ENCODE measurements around the gene RPAP2.
"Not testable (repeated sequence)": the region's sequence is repeated elsewhere in the genome, so short reads cannot be mapped to it uniquely, and the experiment has no call there.

RPAP2 gene

DNA sequence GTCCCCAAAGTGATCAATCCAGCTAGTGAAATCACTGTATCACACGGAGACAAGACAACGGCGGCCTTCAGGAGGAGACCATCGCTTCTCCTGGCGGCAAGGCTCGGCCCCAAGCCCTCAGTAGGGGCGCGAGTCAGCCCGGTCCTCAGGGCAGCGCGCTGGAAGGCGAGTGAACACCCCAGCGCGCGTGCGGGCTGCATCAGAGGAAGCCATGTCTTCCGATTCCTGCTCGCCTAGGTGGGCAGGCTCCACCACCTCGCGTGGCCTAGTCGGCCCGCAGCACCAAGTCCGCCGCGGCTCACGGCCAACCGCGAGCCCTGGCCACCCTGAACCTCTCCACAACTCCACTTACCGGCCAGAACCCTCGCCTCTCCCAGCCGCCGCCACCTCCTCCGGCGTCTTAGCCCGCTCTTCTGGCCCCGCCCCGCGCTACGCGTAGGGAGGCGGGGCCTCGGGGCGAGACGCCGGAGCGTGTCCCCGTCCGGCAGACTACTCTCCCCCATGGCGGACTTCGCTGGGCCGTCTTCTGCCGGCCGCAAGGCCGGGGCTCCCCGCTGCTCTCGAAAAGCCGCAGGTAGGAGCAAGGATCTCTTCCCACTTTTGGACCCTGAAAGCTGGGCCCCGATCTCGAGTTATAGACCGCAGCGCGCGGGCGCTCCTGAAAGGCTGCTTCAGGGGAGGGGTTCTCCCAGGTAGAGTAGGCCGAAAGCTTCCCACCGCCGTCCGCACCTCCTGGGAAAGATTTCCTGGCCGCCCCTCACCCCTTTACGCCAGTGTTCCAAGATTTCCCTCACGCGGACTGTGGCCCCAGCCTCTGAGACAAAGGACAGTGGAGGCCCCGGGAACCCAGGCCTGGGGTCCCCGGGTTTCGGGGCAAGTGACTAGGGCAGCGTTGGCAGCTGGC is at the start of gene RPAP2, which contains the start of gene GLMN:
Gene RPAP2, plus strand, starts transcription at position 487 of the 904 bp plus-strand sequence. Its CDS starts 15 bp downstream, at position 502.
Gene GLMN, minus strand, starts transcription at position 415 of the 904 bp plus-strand sequence. CDS start 988 bp downstream, outside the sequence.
- DNase-seq: peak; percentile 92

- DNase-seq: not testable (repeated sequence)
Observed at GRCh38 chr1:92254714-92255113, 44.1 kb upstream of the RPAP2 start.

- DNase-seq: no peak
Observed at GRCh38 chr1:92259350-92259749, 39.5 kb upstream of the RPAP2 start.

GRCh38 chr1:92262516-92262915 is 36.3 kb upstream of the RPAP2 start:
- no peak for DNase-seq

DNA sequence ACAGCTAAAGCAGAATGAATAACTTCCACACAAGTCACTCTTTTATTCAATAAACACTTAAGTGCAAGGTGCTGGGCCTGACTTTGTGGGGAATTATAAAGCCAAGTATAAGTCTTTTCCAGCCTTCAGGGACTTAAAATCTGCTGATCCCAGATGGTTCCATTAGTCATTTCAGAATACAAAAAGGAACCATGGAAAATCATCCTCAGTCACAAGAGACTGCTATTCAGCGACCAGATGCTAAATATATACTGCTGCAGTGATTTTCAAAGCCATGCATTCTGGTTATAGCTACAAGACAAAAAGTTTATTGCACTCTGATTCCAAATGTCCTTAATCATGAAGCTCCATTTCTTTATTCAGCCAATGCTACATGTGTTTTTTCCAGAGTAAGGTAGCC is 25.8 kb upstream of the RPAP2 start:
- no peak for DNase-seq

DNA sequence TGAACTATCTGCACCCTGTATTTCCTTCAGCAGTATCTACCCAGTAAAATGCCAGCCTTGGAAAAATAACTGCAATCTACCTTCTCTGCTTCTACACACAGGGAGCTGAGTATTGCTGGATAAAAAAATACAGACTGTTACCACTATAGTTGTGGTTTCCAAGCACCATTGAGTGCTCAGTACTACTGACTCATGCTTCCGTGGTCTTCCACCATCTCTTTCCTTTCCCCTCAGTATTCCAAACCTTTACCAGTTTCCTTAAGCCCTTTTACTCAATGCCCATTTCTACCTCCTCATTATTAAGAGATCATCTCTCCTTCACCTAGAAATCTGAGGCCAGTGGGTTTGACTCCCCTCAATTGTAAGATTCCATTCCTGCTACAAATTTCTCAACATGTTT is 23.9 kb upstream of the RPAP2 start:
- DNase-seq: no peak

DNA sequence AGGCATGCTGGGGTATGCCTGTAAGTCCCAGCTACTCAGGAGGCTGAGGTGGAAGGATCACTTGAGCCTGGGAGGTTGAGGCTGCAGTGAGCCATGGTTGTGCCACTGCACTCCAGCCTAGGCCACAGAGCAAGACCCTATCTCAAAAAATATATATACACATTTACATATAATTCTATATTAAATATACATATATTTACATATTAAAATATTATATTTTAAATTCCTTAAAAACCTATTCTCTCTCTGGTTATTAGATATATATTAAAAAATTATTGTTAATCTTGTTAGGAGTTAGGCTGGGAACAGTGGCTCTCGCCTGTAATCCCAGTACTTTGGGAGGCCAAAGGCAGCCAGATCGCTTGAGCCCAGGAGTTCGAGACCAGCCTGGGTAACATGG is 22.8 kb upstream of the RPAP2 start:
- no peak for DNase-seq

DNA sequence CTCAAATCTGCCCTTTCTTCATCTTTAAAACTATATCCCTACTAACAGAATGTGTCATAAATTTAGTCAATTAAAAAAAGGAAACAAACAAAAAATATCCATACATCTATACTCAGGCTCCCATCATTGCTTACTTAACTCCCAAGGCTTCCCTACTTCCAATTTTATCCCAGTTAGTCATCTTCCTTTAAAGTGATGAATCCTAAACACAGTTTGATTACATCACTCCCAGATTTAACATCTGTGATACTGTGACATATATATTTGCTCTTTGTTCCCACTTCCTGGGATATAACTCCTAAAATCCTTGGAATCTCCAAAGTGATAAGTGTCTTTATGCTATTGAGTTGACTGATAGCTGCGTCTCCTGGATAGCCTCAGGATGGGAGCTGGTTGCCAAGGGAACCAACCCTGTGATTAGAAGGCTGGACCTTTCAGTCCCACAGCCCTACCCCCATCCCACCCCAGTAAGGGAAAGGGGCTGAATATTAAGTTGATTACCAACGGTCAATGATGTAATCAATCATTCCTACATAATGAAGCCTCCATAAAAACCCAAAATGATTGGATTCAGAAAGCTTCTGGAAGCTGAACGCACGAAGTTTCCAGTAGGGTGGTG is 21.6 kb upstream of the RPAP2 start:
- DNase-seq: no peak

DNA sequence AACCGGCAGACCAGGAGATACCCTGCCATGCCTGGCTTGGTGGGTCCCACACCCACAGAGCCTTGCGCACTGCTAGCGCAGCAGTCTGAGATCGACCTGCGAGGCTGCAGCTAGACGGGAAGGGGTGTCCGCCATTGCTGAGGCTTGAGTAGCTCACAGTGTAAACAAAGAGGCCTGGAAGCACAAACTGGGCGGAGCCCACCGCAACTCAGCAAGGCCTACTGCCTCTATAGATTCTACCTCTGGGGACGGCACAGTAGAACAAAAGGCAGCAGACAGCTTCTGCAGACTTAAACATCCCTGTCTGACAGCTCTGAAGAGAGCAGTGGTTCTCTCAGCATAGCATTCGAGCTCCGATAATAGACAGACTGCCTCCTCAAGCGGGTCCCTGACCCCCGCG is 19.1 kb upstream of the RPAP2 start:
- DNase-seq: not testable (repeated sequence)

GRCh38 chr1:92281411-92281810 is 17.4 kb upstream of the RPAP2 start:
- DNase-seq: not testable (repeated sequence)

DNA sequence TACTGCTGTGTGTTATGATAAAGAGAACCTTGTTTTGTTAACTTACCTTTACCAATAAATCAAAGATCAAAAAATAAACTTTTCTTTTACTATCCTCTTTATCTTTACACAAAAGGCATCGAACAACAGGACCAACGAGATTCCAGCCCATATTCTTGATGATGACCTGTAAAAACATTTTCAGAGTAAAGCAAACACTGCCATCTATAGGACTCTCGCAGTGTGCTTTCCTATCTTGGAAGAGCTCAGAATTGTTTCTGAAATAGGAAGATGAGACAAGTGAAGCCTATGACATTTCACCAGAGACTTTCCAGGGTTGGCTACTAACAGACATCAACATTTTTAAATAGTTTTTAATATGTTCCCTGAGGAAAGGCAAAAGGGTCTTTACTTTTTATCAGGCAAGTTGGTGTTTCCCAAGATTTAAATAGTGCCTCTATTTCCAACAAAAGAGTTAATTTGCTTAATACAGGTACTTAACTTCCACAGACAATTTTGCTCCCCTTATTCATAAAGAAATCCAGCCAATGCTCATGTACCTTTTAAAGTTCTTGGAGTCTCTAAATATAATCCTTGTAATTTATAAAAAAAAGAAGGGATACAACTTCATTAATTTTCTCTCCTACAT is 7.4 kb upstream of the RPAP2 start:
- no peak for DNase-seq

DNA sequence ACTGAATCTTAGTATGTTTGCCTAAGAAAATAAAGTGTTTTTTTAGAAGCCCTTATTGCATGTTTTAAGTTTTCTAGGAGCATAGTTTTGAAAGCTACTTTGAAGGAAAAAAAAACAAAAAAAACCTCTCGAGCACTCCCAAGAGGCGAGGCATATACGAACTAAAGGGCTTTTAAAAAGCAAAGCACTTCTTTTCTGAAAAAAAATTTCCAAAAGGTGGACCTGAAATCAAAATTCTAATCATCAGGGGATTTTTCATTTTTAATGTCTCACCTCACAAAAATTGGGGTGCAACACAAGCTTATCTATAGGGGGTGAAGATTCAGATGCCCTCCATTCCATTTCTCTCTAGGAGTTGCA is 666 bp upstream of the RPAP2 start:
- DNase-seq: no peak

- no peak for DNase-seq
Observed at GRCh38 chr1:92299477-92300150, 755 bp downstream of the RPAP2 start.

- DNase-seq: no peak
Observed at GRCh38 chr1:92301021-92301420, 2.2 kb downstream of the RPAP2 start.

GRCh38 chr1:92306020-92306419 is 7.2 kb downstream of the RPAP2 start:
- DNase-seq: no peak

DNA sequence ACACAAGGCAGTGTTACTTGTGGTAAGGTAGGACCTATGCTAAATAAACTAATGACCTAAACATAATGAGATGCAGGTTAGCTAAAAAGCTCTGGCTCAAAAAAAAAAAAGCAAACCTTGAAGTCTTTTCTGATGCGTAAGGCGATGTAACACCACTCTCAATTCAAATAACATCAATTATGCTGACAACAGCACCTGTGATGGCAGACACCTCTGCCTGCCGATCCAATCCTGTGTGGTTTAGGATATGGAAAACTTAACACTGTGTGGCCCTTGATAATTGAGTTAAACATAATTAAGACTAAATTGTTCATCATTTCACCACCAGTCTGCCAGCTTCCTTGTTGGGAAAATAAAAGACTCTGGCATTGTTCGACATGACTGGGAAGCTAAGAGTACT is 9.1 kb downstream of the RPAP2 start:
- no peak for DNase-seq

DNA sequence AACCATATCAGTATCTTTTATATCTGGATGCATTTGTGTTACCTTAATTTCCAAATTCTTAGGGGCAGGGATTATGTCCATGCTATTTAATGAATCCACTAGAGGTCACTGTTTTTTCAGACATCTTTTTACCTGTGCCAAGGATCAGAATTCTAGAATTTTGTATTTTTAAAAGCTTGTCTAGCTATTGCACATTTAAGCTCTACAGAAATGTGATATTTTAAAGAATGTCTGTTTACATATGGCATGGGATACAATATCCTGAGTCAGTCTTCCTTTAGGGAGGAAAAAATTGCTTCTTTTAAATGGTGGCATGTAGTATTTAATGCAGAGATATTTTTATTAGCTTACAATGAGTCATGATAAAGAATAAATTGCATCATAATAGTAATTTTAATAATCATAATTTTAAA is 11.3 kb downstream of the RPAP2 start:
- no peak for DNase-seq

- no peak for DNase-seq
Observed at GRCh38 chr1:92314024-92314423, 15.2 kb downstream of the RPAP2 start.

DNA sequence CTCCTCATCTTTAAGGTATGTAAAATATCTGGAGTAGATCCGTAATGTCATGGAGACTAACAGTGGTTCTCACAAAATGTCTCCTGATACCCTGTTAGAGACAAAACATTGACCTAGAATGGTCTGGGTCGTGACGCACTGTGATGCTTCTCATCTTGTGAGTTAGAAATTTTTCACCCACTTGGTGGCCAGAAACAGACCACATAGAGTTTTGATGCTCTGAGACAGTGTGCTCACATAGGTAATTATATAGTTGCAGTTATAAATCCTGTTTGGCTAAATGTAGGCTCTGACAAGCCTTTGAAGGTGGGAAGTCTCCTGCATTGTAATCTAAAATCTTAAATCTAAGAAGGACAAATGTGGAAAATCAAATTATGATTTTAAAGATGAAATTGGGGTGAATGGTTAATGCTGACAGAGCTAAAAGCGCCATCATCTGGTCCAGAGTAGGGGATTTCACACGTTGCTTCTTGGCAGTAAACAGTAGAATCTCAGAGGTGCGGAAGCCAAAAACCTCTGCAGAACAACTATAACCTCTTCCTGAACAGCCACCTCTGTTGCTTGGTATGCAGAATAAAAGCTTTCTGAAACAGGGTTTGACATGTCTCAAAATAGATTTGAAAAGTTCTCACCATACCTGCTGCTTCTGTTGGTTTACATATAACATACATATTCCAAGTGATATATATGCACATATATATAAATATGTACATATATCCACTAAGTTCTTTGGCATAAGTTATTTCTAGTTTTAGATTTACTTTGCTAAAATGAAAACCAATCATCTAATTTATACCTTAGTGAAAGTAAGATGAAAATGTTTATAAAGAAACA is 17.1 kb downstream of the RPAP2 start:
- DNase-seq: no peak

- no peak for DNase-seq
Observed at GRCh38 chr1:92317836-92318493, 19.1 kb downstream of the RPAP2 start.

Measured in islet precursor cell (in vitro differentiated cells).